NCI-H748 (cell line): ENCODE results near the gene CLDN24.
A peak's percentile ranks its signal among the peaks of the same experiment; 100 is the strongest.

Source experiments
- DNase-seq: peaks from one replicate; lab custom pipeline; 2025; ENCODE audit not compliant: unreplicated experiment; lab: John Stamatoyannopoulos, UW

Gene CLDN24

DNA sequence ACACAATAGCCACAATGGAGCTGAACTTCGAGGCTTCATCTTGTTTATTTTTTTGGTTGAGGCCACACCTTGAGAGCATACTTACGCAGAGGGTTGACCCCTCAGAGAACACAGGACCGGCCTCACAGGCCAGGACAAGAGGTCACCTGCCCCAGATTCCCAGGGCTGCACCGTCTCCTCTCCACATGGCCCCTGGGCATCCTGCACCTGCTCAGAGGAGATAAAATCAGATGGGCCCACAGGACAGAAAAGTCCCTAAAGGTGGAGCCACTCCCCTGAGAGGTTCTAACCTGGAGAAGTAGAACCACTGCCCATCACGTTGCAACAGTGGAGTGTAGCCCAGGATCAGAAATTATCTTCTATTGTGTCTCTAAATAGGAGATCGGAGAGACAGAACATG, 1.1 kb upstream of the CLDN24 start:
- DNase-seq = no peak

DNA sequence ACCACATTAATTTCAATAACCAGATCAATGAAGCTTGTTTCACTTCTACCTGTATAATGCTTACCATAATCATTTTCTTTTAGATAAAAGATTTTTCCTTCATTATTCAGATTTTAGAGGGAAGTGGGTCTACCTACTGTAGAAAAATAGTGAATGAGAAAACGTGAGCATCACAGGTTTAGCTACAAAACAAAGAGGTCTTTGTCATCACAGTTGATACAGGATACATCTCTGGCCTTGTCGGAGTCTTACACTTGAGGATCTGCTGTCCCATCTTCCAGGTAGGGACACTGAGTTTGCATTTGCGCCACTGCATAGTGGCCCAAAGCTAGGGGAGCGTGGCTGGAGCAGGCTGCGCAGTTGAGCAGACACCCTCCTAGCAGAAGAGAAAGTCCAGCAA, 710 bp downstream of the CLDN24 start:
- DNase-seq = no peak

DNA sequence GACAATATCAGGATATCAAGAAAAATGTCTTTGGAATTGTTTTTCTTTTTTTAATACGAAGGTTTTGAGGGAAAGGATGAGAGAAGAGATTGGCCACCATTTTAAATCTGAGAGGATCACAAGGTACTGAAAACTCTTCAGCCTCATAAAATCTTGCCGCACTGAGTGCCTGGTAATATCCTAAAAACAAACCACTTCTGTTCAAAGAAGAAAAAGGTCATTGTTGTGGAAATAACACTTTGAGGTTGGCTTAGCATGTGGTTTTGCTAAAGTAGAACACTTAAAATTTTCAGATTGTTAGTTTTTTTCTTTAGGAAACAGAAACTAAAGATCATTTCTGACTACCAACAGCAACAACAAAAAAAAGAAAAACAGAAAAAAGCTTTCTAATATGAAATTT, 1.1 kb downstream of the CLDN24 start:
- no peak for DNase-seq

DNA sequence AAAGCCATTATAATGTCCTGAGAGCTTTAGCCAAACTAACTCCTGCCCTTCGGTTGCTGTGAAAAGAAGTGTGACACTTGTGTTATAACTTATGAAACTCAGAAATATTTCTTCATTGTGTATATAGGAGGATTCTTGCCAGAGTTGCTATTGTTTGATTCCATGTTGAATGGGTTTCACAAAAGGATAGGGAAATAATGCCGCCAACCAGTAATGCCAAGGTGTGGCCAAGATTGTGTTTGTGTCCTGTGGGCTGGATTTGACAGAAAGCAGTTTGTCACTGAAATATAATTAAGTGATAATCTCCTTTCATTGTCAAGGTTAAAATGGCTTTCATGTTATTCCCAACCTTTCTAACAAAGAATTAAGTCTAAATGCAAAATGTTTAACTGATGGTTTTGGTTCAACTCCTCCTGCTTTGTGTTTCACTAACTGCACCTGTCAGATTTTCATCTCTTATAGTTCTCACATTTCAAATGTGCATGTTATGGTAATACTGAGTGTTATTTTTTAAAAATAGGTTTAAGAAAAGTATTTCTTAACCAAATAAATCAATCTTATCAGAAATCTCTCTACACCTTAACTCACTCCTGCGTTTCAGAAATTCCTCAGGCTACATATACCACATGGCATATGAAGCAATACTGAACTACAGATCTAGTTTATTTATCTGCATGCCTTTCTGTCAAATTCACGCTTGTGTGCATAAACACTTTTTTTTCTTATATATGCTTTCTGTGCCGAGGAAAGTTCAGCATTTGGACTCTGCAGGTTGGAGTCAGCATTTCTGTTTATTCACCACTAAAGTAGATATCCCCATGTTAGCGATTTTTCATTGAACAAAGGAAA, 1.8 kb downstream of the CLDN24 start, which contains the start of gene CLDN22:
Gene CLDN22, minus strand, starts transcription at position 66 of the 849 bp plus-strand sequence. Its CDS starts 58 bp downstream, at position 8.
- DNase-seq = peak; percentile 48

DNA sequence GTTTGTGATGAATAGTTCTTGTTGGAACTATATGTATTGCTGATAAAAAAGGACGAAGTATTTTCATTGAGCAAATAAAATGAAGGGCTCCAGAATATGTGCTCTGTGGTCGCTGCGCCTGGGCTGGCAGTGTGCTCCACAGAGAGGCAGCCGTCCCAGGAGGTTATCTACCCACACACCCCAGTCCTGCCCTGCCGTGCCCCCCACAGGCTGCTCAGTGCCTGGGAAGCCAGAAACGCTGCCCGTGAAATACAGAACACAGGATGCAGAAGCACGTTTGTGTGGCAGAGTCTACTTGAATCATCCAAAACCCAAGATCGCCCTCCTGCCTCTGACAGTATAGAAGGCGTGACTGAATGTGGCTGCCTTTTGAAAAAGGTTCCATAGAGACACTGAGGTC, 3.6 kb downstream of the CLDN24 start:
- no peak for DNase-seq

DNA sequence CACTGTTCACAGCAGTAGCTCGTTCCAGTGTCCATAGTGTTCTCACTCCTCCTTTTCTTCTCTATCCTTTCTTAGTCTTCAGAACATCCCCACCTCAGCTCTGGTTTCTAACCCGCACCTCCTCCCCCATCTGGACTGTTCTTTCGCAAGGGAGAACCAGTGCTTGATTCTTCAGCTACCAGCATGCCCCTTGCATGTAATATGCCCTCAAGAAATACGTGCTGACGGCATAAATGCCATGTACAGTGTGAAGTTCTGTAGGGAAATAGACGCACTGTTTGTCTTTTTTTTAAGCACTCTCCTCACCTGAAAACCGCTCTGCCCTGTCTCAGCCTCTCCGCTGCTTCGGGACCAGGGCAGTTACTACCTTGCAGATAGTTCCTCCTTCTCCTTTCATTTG, 7.4 kb downstream of the CLDN24 start:
- no peak for DNase-seq

DNA sequence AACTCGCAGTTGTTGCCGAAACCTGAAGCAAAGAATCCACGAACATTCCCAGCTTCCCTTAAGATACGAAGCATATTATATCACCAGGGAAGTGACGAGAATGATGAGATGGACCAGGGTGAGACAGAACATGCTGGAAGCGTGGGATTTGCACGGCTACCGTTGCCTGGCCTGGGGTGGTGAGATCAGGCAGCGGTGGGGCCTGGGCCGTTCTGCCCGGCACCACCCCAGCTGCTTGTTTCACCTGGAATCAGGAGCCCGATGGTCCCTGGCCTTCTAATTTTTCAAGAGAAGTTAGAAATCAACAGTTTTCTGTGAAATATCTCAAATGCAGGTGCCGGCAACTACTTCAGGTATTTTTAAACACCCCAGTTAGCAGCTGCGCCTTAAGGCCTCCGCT, 7.9 kb downstream of the CLDN24 start:
- no peak for DNase-seq

DNA sequence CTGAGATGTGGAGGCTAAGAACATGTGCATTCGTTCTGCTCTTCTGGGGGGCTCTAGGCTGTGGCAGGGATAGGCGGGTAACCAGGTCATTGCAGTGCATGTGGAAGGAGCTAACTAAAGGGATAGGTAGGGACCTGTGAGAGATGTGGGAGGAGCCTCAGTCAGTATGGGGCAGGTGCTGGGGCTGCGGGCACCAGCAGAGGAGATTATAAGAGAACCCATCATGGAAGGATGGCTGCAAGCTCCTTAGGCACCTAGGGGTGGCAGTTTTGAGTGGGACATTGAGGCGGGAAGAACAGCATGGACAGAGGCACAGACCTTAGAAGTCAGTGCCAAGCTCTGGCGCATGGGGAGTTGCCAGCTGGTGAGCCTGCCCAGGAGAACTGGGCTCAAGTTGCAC, 9.4 kb downstream of the CLDN24 start:
- no peak for DNase-seq

DNA sequence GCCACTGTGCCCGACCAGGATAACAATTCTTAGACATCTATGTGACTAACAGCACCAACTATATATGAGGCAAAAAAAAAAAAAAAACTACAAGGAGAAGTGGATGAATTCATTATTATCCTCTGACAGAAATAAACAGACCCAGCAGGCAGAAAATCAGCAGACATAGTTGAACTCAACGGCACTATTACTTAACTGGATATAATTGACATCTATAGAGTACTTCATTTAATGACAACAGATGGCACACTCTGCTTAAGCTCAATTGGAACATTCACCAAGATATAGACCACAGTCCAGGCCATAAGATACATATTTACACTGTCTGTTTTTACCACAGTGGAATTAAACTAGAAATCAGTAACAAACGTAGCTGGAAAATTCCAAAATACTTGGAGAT, 15.4 kb downstream of the CLDN24 start:
- DNase-seq = peak; percentile 75

DNA sequence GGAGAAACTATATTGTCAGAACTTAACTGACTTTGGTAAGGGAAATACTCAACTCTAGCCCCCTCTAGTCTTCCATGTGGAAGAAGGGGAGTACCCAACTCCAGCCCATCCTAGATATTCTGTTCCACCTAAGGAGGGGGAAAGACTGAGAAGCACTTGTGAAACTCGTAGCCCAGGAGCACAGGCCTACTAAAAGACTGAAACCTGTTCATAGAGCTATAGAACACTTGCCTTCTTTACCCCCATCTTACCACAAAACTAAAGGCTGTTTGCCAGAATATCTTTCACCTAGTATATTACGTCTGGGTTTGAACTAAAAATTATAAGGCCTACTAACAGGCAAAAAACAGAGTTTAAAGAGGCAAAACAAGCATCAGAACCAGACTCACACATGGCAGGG, 17.7 kb downstream of the CLDN24 start:
- DNase-seq = no peak

DNA sequence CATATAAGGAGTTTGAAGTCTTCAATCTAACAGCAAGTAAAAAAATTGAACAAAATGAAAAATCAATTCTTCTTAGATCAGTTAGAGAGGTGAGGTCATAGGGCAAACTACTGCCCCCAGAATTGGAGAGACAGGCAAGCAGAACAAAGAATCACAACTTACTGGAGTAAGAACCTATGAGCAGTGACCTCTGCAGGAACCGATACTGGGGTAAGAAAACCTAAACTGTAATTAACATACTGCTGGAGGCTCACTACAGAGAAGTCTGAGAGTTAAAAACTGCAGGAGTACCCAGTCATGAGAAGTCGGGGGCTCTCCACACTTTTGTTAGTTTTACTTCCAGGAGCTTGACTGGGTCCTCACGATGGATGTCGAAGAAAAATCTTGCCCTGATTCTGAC, 18.2 kb downstream of the CLDN24 start:
- DNase-seq = no peak

DNA sequence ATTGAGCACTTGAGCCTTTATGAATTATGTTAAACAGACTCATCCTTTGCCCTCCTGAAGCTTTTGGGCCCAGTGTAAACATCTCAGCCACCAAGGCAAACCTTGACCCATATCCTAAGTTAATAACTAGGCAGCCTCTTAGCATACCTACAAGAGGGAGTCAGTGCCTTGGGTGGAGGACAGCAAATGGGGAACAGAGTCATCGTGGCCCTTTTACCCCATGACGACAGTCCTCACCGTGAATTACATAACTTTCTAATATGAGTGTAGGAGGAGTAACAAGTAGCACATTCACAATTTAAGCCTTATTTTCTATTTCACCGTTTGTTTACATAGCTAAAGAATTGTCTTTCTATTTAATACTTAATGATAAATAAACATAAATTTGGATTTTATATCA, 18.9 kb downstream of the CLDN24 start:
- DNase-seq = no peak

DNA sequence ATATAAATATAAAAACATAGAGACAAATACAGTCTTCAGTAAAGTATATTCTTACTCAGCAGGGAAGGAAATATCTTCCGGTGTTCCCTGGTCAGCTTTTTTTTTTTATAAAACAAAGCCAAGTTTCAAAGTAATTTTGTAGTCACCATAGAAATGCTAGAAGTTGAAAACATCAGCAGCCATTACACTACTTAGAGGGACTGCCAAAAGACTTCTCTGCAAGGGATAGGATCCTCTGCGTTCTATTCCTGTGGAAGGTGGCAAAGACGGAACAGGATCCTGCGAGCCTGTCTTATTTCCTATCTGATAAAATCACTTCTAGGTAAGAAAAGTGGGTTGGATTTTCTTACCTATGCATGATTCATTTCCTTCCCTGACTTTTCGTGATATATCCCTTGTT, 21.6 kb downstream of the CLDN24 start:
- DNase-seq = no peak

DNA sequence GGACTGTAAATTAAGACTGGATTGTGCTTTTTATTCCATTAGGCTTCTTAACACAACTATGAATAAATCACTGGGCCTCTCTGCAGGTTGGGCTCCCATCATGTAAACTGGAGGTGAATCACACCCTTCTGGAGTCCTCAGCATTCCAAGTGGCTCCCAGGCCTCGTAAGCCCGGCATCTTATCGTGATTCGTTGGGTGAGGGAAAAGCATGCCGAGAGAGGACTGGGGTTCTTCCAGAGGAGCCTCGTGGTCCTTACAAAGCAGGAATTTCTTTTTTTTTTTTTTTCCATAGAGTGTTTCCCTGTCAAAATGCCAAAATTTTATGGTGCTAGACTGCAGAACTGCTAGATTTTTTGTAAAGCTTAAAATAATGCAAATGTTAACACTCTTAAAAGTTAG, 22.2 kb downstream of the CLDN24 start:
- no peak for DNase-seq

DNA sequence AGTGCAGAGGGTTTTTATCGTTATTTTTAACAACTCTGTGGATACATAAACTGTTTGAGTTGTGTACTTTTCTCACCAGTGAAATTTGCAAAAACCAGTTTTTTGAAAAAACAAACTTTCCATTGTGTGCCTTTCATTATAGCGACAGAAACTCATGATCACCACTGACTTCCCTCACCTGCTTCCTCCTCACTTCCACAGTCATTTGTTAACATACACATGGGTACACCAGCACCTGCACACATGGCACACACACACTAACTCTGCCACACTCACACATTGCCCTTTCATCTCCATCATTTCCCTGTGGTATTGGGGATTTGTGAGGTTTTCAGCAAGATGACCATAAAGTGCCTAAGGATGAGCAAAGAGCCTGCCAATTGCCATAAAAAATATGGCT, 22.8 kb downstream of the CLDN24 start:
- no peak for DNase-seq

DNA sequence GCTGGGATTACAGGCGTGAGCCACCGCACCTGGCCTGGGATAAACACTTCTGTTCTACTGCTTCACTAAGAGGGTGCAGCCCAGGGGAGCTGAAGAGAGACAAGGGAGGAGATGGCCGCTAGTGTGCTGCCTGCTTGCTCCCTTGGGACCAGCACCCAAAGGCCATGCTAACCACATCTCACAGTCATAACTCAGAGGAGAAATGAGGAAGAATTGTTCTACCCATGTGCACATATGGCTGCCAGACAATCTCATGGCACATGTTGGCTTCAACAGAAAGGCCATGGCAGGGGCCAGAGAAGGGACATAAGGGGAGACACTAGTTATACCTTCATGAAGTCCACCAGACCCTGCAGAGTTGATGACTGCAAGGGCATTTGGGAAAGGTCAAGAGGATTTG, 24.6 kb downstream of the CLDN24 start:
- no peak for DNase-seq

DNA sequence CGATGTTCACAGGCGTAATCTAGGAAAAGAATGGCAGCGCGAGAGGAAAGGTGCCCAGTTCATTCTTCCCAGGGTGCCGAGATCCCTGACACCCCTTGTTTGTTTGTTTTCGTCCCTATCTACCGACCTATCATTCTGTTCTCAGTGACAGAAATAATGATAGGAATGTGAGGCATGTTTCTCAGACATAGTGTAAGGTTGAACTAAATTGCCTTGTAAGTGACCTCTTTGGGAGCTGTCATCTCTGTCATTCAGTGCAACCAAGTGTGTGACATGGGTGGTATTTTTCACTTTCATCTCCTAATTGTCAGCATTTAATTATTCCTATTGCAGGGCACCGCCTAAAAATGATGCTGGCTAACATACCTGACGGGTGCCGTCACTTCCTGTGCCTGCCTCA, 26.5 kb downstream of the CLDN24 start:
- no peak for DNase-seq

DNA sequence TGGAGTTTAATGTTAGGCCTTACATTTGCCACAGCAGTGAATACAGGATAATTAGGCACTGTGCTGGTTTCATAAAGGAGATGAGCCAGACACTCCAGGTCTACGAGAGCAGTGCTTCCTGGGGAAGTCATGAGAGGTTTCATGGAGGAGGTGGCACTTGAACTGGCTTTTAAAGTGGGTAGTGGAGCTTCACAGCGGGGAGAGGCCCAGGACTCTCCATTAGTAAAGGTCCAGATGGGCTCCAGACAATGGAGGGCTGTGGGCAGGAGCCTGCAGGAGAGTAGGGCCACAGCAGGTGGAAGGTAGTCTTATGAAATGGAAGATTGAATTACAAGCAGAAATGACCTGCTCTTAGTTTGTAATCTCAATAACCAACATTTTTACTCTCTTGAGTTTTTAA, 31.2 kb downstream of the CLDN24 start:
- DNase-seq = peak; percentile 15

DNA sequence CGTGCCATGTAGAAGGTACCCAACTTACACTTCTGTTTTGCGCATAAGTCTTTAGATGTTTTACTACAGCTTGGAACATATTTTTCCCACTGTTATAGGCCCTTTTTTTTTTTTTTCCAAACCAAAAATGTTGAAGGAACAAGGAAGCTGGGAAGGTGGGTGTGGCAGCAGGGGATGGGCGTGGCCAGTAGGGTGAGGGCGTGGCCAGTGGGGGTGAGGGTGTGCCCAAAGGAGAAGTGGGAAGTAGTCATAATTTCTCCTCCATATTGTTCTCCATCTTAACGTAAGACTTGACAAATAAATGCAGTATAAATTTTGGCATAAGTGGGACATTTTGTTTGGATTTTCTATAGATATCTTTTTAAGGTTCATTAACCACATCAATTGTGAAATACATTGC, 32.5 kb downstream of the CLDN24 start:
- DNase-seq = no peak

DNA sequence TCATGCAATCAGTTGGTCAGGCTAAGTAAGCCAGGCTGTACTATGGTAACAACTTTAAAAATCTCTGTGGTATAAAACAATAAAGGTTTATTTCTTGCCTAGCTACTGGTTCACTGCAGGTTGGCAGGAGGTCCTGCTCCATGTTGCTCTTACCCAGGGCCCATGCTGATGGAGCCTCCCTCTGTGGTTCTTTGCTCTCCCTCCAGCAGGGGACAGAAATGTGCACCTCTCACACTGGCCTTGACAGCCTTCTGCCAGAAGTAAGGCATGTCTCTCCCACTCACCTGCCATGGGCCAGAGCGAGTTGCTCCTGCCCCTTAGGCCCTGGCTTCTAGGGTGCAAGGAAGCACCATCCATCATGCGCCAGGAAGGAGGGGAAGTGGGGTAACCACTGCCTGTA, 33.3 kb downstream of the CLDN24 start:
- DNase-seq = no peak

DNA sequence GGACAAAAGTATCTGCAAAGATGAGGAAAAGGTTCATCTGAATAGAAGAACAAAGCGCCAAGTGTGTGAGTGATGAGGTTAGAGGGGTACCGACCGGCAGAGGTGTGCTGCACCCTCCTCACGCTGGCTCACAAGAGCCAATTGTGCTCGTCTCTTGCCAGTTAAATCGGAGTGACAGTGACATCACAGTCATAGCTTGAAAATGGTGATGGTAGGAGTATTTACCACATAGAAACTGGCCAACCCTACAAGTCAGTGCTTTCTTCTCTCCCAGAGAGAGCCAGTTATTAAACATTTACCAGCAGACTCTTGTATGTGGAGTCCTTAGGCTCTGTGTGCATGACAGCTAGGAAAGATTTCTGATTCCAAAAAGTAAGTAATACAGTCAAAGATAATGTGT, 34.5 kb downstream of the CLDN24 start:
- no peak for DNase-seq

DNA sequence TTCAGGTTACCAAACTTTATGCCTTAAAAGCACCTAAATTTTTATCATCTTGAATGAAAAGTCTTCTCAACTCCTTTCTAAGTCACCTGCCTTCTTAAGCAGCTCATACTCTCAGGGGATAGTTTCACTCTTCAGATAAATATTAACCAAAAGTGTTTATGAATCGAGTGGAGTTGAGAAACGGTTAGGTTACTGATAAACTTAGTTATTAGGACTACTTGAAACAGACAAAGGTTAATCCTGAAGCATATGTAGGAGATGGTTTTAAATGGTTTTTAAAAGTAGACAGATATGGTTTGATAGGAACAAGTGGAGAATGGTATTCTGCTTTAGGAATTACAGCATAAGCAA, 34.9 kb downstream of the CLDN24 start:
- no peak for DNase-seq

DNA sequence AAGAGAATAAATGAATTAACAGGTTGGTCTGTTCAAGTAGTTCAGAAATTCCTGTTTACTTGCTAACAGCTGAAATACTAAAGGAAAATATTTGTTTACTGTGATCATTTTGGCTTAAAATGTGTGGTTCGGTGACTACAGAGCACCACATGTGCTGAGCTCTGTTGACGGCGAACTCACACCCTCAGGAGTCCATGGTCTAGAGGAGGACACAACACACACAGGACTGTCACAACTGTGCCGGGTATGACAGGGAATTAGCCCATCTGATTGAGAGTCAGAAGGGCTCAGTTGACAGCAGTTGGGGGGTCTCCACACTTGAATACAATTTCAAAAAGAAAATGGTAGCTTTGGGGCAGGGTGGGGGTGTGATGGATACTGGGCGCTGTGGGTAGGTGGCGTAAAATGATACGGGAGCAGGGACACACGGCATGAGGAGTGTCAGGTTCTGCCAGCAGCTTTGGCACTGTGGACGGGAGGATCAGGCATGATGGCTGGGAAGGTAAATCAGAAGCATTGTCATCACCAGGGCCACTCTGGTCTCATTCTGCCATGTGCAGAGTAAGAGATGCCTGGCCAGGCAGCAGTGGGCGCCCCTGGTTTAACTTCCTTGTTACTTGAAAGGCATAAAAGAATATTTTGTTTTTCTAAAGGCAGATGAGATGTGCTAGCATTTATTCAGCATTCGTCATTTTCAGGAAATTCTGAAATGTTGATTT, 35.5 kb downstream of the CLDN24 start:
- no peak for DNase-seq
